Stimulated activated CD4-positive, alpha-beta T cell treated with anti-CD3 and anti-CD28 coated beads, Interleukin-2, amount 100 ng/mL, for 4 hours (primary cell): Measurements from ENCODE around the gene BPIFA3.

Source experiments
- DNase-seq: peaks from one replicate; pipeline ENCODE4 v3.0.0-alpha.2; 2020; ENCODE audit warnings: low read depth

Gene BPIFA3

GRCh38 chr20:33263784-33264183 lies 46.6 kb downstream of the BPIFA3 start:
- no peak for DNase-seq

DNA sequence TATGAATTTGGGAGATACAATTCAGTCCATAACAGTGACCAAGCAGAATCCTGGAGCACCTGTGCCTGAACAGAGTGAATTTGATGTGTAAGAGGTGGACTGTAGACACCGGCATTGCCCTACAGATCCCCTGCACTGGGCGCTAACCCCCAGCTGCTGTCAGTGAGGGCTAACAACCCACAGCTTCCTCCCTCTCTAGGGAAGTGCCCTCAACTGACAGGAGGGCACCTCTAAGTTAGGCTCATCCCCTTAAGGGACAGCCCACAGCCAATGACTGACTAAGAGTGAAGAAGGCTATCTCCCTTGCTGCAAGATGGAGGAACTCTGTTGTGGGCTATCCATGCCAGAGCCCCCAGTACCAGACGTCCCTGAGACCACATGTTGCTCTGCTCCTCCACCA lies 50.5 kb downstream of the BPIFA3 start:
- no peak for DNase-seq

DNA sequence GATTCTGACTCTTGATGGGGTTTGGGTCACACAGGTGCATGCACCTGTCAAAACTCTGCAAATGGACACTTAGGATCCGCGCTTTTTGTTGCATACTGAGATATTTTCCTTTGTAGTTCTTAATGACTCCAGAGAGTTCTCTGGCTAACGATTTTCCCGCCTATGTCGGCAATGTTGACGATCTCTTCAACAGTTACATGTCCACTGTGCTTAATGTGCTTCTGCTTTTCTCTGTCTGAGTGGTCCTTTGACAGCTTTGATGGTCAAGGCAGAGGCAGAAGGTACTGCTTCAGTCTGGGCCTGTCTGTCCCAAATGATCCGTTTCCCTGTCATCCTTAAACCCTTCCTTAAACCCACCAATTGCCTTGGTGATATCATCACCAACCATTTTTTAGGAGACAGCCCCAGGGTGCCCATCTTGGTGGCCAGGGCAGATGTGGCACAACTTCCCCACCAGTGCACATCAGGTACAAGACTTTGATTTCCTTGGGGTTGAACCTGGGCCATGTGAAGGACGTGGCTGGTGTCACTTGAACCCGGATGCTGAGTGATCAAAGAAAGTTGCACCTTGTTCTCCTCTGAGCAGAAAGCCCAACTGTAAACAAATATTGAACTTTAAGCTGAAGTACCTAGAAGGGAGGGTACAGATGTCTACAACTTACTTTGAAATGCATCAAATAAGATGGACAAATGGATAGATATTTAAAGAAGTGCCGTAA lies 55.2 kb downstream of the BPIFA3 start:
- DNase-seq: no peak

- no peak for DNase-seq
These were observed 56.1 kb downstream of the BPIFA3 start for GRCh38 chr20:33273117-33273851.

- DNase-seq: no peak
These were observed 58.1 kb downstream of the BPIFA3 start for GRCh38 chr20:33275215-33275614.

- no peak for DNase-seq
These were observed 58.7 kb downstream of the BPIFA3 start for GRCh38 chr20:33275871-33276270.

DNA sequence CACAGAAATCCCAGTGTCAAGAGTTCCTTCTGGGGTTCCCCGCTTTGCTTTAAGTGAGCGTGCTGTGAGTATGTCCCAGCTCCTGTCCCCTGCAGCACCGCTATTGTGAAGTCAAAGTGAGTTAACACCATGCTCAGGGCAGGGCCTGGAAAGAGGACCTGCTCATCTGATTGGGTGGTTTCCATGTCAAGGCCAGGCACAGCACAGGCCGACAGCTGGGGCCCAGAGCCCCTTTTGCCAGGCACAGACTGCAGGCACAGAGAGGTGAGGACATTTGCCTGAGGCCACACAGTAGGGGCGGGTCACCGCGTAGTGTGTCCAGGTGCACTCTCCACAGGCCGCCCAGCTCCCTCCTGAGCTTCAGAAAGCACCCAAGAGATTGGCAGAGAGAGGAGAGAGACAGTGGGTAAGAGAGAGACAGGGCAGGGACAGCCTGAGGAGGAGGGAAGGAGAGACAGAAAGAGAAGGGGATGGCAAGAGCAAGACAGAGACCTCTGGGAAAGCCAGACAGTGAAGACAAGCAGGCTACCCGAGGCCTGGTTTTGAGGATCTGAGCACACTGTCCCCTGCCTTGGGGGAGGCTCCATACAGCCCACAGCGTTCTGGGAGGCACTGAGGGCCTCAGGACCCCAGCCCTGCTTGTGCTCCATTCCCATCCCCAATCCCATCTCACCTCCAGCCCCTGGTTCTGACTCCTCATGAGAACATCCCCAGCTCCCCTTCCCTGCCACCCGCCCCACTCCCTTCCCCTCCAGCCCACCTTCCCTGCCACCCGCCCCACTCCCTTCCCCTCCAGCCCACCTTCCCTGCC lies 59.4 kb downstream of the BPIFA3 start:
- no peak for DNase-seq
